IMR-90 (cell line): ENCODE data around the gene KAZN. TPM values are rescaled to one million over a fixed set of nuclear protein-coding genes. Genes with fewer than 3 reads are reported as not detected.

ENCODE experiments used
- ATAC-seq: fragments of 200-7000 bp; cut with Tn5 transposase; 2 replicates; pipeline ENCODE4 v1.9.1; 2020; ENCODE audit warnings: low read depth, mild to moderate bottlenecking, moderate library complexity
- BruUV-seq: library from RNA; stranded (reverse); fragments of 400-500 nt; replicated peaks from 2 replicates; lab custom pipeline; 2021; lab: Mats Ljungman, UMichigan
- CTCF ChIA-PET: fragments of 300-600 bp; formaldehyde crosslinking; extraction: SDS; loops from one replicate; lab custom pipeline; 2021; ENCODE audit warnings: antibody characterized with exemption; lab: Yijun Ruan, JAX
- POLR2A ChIA-PET: fragments of 300-600 bp; sonication (Branson Sonifier 250); formaldehyde crosslinking; loops from one replicate; lab custom pipeline; 2022; ENCODE audit warnings: antibody characterized with exemption; ENCODE audit not compliant: unreplicated experiment; lab: Charles Lee
- DNase-seq: peaks from one replicate; pipeline ENCODE4 v3.0.0; 2013
- H2AFZ ChIP-seq: replicated peaks from 2 replicates; pipeline ENCODE3; 2013; ENCODE audit warnings: low read length, mild to moderate bottlenecking; ENCODE audit not compliant: poor library complexity
- H2AK5ac ChIP-seq: 2 replicates; pipeline ENCODE4 v1.6.1; 2013; ENCODE audit warnings: low read depth, low read length, inconsistent platforms
- H2AK9ac ChIP-seq: replicated peaks from 2 replicates; pipeline ENCODE3; 2013; ENCODE audit warnings: mild to moderate bottlenecking, low read depth, low read length, moderate library complexity; ENCODE audit not compliant: poor library complexity
- H2BK120ac ChIP-seq: 2 replicates; pipeline ENCODE4 v1.6.1; 2013; ENCODE audit warnings: low read depth, low read length, inconsistent platforms
- H2BK15ac ChIP-seq: 3 replicates; pipeline ENCODE4 v1.6.1; 2013; ENCODE audit warnings: low read depth, low read length, inconsistent platforms
- H2BK20ac ChIP-seq: 2 replicates; pipeline ENCODE4 v1.6.1; 2013; ENCODE audit warnings: low read depth, mild to moderate bottlenecking, inconsistent platforms, low read length, moderate library complexity
- H2BK5ac ChIP-seq: 2 replicates; pipeline ENCODE4 v1.6.1; 2013; ENCODE audit warnings: mild to moderate bottlenecking, low read depth, low read length, inconsistent platforms; ENCODE audit not compliant: poor library complexity, severe bottlenecking
- H3K14ac ChIP-seq: replicated peaks from 2 replicates; pipeline ENCODE4 v1.6.1; 2013; ENCODE audit warnings: low read depth, low read length, inconsistent platforms
- H3K18ac ChIP-seq: 2 replicates; pipeline ENCODE4 v1.6.1; 2013; ENCODE audit warnings: low read depth, low read length, control low read depth
- H3K23ac ChIP-seq: 2 replicates; pipeline ENCODE4 v1.6.1; 2013; ENCODE audit warnings: low read depth, low read length, inconsistent platforms
- H3K27ac ChIP-seq: 2 replicates; pipeline ENCODE4 v1.5.1; 2013; ENCODE audit warnings: mild to moderate bottlenecking, control low read depth, low read length; ENCODE audit not compliant: insufficient read depth
- H3K27me3 ChIP-seq: 2 replicates; pipeline ENCODE4 v1.6.1; 2013; ENCODE audit warnings: low read length; ENCODE audit not compliant: control insufficient read depth, insufficient read depth
- H3K36me3 ChIP-seq: 2 replicates; pipeline ENCODE4 v1.6.1; 2013; ENCODE audit warnings: low read length, mixed read lengths; ENCODE audit not compliant: control insufficient read depth, insufficient read depth
- H3K4ac ChIP-seq: 2 replicates; pipeline ENCODE4 v1.6.1; 2013; ENCODE audit warnings: low read depth, low read length, inconsistent platforms
- H3K4me1 ChIP-seq: 2 replicates; pipeline ENCODE4 v1.6.1; 2013; ENCODE audit warnings: low read length, mixed read lengths; ENCODE audit not compliant: control insufficient read depth, insufficient read depth
- H3K4me2 ChIP-seq: 2 replicates; pipeline ENCODE4 v1.6.1; 2013; ENCODE audit warnings: low read depth, mild to moderate bottlenecking, control low read depth, low read length, moderate library complexity
- H3K4me3 ChIP-seq: 2 replicates; pipeline ENCODE4 v1.5.1; 2013; ENCODE audit warnings: low read depth, mild to moderate bottlenecking, control low read depth, low read length, moderate library complexity; ENCODE audit not compliant: insufficient read depth
- H3K56ac ChIP-seq: 2 replicates; pipeline ENCODE4 v1.6.1; 2013; ENCODE audit warnings: low read length, inconsistent platforms; ENCODE audit not compliant: insufficient read depth; ENCODE audit errors: extremely low read depth
- H3K79me1 ChIP-seq, 2 experiments: 2 replicates each; pipeline ENCODE4 v1.6.1; 2013; ENCODE audit warnings: low read length in 2 of 2, inconsistent platforms in 1 of 2, low read depth in 1 of 2
- H3K9ac ChIP-seq: 2 replicates; pipeline ENCODE4 v1.6.1; 2013; ENCODE audit warnings: low read depth, low read length, control low read depth
- H3K9me1 ChIP-seq: 2 replicates; pipeline ENCODE4 v1.6.1; 2013; ENCODE audit warnings: low read length, inconsistent platforms; ENCODE audit not compliant: insufficient read depth
- H3K9me3 ChIP-seq: 2 replicates; pipeline ENCODE4 v1.6.1; 2013; ENCODE audit warnings: low read length; ENCODE audit not compliant: control insufficient read depth, insufficient read depth
- H4K20me1 ChIP-seq: 2 replicates; pipeline ENCODE4 v1.6.1; 2013; ENCODE audit warnings: low read length, inconsistent platforms; ENCODE audit not compliant: insufficient read depth
- H4K5ac ChIP-seq: 2 replicates; pipeline ENCODE4 v1.6.1; 2013; ENCODE audit warnings: mild to moderate bottlenecking, low read depth, low read length, control low read depth
- H4K8ac ChIP-seq, 2 experiments: 2 replicates each; pipeline ENCODE4 v1.6.1; 2013; ENCODE audit warnings: low read depth in 2 of 2, low read length in 2 of 2, control low read depth in 1 of 2, inconsistent platforms in 1 of 2
- H4K91ac ChIP-seq: 2 replicates; pipeline ENCODE4 v1.6.1; 2013; ENCODE audit warnings: low read depth, low read length, inconsistent platforms; ENCODE audit not compliant: insufficient read depth
- BHLHE40 ChIP-seq: fragments of 150-350 bp; IDR thresholded peaks from 2 replicates; pipeline ENCODE4 v1.6.1; 2016; ENCODE audit warnings: mild to moderate bottlenecking, low read depth, low read length
- CEBPB ChIP-seq: IDR thresholded peaks from 2 replicates; pipeline ENCODE4 v1.6.1; 2012; ENCODE audit warnings: low read depth, low read length, improper control_type of control experiment
- CHD1 ChIP-seq: IDR thresholded peaks from 2 replicates; pipeline ENCODE4 v1.6.1; 2012; ENCODE audit warnings: low read depth, low read length, improper control_type of control experiment
- RAD21 ChIP-seq: IDR thresholded peaks from 2 replicates; pipeline ENCODE4 v1.6.1; 2012; ENCODE audit warnings: low read length, improper control_type of control experiment
- SMC3 ChIP-seq: fragments of 150-350 bp; IDR thresholded peaks from 2 replicates; pipeline ENCODE4 v1.6.1; 2016; ENCODE audit warnings: low read depth, mild to moderate bottlenecking, antibody characterized with exemption, low read length, moderate library complexity
- whole genome bisulfite sequencing, 2 experiments: methylation state at CpG; one replicate each; pipeline versions ENCODE4 v1.1.5 to v1.1.7; 2013; ENCODE audit warnings: missing lambda C conversion rate in 2 of 2; ENCODE audit not compliant: insufficient read length in 1 of 2; ENCODE audit errors: extremely low coverage in 2 of 2; 5-methylcytosine and 5-hydroxymethylcytosine counted together
- dilution Hi-C: fragments of 300-500 bp; cut with HindIII; formaldehyde crosslinking; loops from one replicate; pipeline ENCODE4 v1.14.3; 2018; ENCODE audit warnings: low sequenced_read_pairs; ENCODE audit not compliant: unreplicated experiment
- in situ Hi-C: fragments of 300-500 bp; cut with MboI; formaldehyde crosslinking; loops from 3 replicates; pipeline ENCODE4 v1.14.3; 2019; ENCODE audit warnings: low sequenced_read_pairs, inconsistent platforms, mixed read lengths
- intact Hi-C: fragments of 100-400 bp; cut with micrococcal nuclease; formaldehyde crosslinking; loops from 2 replicates; pipeline ENCODE4 v1.10.0; 2022
- polyA plus RNA-seq, 3 experiments: library from polyadenylated mRNA; depleted of rRNA; stranded (reverse); fragments of >200 nt; gene quantifications; 2 replicates each; pipeline ENCODE4 v1.2.3, GENCODE V29; 2012; ENCODE audit warnings: low replicate concordance in 1 of 3
- total RNA-seq: library from RNA; depleted of rRNA; stranded (reverse); fragments of >200 nt; gene quantifications from 2 replicates; pipeline ENCODE4 v1.2.3, GENCODE V29; 2012

KAZN gene
- total and polyA plus RNA-seq, 2 of the 4 experiments (the other 2 are of a cell fraction), result 5.2 to 10.5 TPM

GRCh38 chr1:14895727-14896126 lies 297.2 kb downstream of the KAZN start:
- no TSS peak for BruUV-seq
- Histone ChIP-seq H3K79me1 (no peaks in the 10 kb centered on the region), H2BK5ac (no peak overlapping the region), H3K4me2 (no peak overlapping the region), H3K9me1 (no peaks in the 10 kb centered on the region), H3K4ac (no peak overlapping the region), H3K27me3 (peaks cover 6% of the 10 kb centered on the region), H4K91ac (no peak overlapping the region), H2BK120ac (no peak overlapping the region), H3K9me3 (peaks cover 4% of the 10 kb centered on the region; the same call in 1 of the 2 replicates), H2AK9ac (peak overlapping the region; percentile 3), H2BK20ac (no peak overlapping the region), H3K14ac (no peak overlapping the region), H4K20me1 (no peaks in the 10 kb centered on the region), H3K18ac (no peak overlapping the region), H2AFZ (no peak overlapping the region), H3K23ac (no peak overlapping the region), H2BK15ac (no peak overlapping the region), H4K8ac (no peak overlapping the region), H4K5ac (no peak overlapping the region), H3K27ac (no peak overlapping the region), H3K56ac (no peak overlapping the region), H3K4me3 (no peak overlapping the region), H2AK5ac (no peak overlapping the region), H3K36me3 (no peaks in the 10 kb centered on the region), H3K4me1 (peaks cover 7% of the 10 kb centered on the region; the same call in 1 of the 2 replicates), H3K9ac (no peak overlapping the region)
- no CpG with 5 or more reads among the region's 4 CpGs for WGBS, 2 experiments
- ChIA-PET CTCF (interaction anchor here (0.7 to 0.9 kb wide), 2 partner anchors 24 to 43 kb away, joined by 3 to 4 read pairs; no protein-coding TSS in a partner anchor), POLR2A (no interaction called here)
- dilution Hi-C loops (no loop called here), intact Hi-C loops (no loop called here), in situ Hi-C loops (no loop called here)
- ATAC-seq (no peak), DNase-seq (no peak)
- TF ChIP-seq BHLHE40, result no peak
- no peak for TF ChIP-seq RAD21
- no peak for TF ChIP-seq CEBPB
- no peak for TF ChIP-seq CHD1
- no peak for TF ChIP-seq SMC3
